Smooth muscle cell (in vitro differentiated cells): Measurements from ENCODE around the gene ANKRD13B. TPM values are rescaled to one million over a fixed set of nuclear protein-coding genes. Genes with fewer than 3 reads are reported as not detected.

Experiments
- DNase-seq: peaks from one replicate; lab custom pipeline; 2025; ENCODE audit not compliant: unreplicated experiment; lab: John Stamatoyannopoulos, UW
- H2AFZ ChIP-seq: fragments of 200-600 bp; sonication (generic); 2 replicates; pipeline ENCODE4 v1.6.0; 2016; ENCODE audit warnings: antibody characterized with exemption, low read depth, mild to moderate bottlenecking
- H3F3A ChIP-seq: fragments of 200-600 bp; sonication (generic); 2 replicates; pipeline ENCODE4 v1.6.0; 2017; ENCODE audit warnings: antibody characterized with exemption, low read depth
- H3K27ac ChIP-seq: fragments of 200-600 bp; sonication (generic); 2 replicates; pipeline ENCODE4 v1.5.1; 2016; ENCODE audit warnings: low read depth, mild to moderate bottlenecking
- H3K27me3 ChIP-seq: fragments of 200-600 bp; sonication (generic); 2 replicates; pipeline ENCODE4 v1.6.1; 2016; ENCODE audit warnings: low read depth, mild to moderate bottlenecking
- H3K36me3 ChIP-seq: fragments of 200-600 bp; sonication (generic); 2 replicates; pipeline ENCODE4 v1.5.1; 2016; ENCODE audit warnings: low read depth
- H3K4me1 ChIP-seq: fragments of 200-600 bp; sonication (generic); 2 replicates; pipeline ENCODE4 v1.5.1; 2016; ENCODE audit warnings: low read depth
- H3K4me2 ChIP-seq: fragments of 200-600 bp; sonication (generic); 2 replicates; pipeline ENCODE4 v1.6.0; 2016; ENCODE audit warnings: mild to moderate bottlenecking
- H3K4me3 ChIP-seq: fragments of 200-600 bp; sonication (generic); 2 replicates; pipeline ENCODE4 v1.5.1; 2016; ENCODE audit warnings: mild to moderate bottlenecking
- H3K79me2 ChIP-seq: fragments of 200-600 bp; sonication (generic); 2 replicates; pipeline ENCODE4 v1.6.0; 2016; ENCODE audit warnings: low read depth, mild to moderate bottlenecking
- H3K9ac ChIP-seq: fragments of 200-600 bp; sonication (generic); 2 replicates; pipeline ENCODE4 v1.6.0; 2016; ENCODE audit warnings: low read depth
- H3K9me3 ChIP-seq: fragments of 200-600 bp; sonication (generic); replicated peaks from 2 replicates; pipeline ENCODE4 v1.5.1; 2016; ENCODE audit warnings: low read depth
- H4K20me1 ChIP-seq: fragments of 200-600 bp; sonication (generic); 2 replicates; pipeline ENCODE4 v1.6.0; 2016; ENCODE audit warnings: low read depth
- CTCF ChIP-seq: fragments of 200-600 bp; sonication (generic); IDR thresholded peaks from 2 replicates; pipeline ENCODE4 v1.5.1; 2017; ENCODE audit warnings: borderline replicate concordance, mild to moderate bottlenecking, antibody characterized with exemption; ENCODE audit not compliant: insufficient read depth, poor library complexity, severe bottlenecking
- WGBS: methylation state at CpG from one replicate; pipeline ENCODE4 v1.1.7; 2016; ENCODE audit warnings: low lambda C conversion rate; 5-methylcytosine and 5-hydroxymethylcytosine counted together
- polyA plus RNA-seq: library from polyadenylated mRNA; unstranded; fragments of >200 nt; fragmentation: Nextera tagmentation; extraction: Ambion mirVana; gene quantifications from 2 replicates; pipeline ENCODE4 v1.2.1, GENCODE V29; 2016
- total RNA-seq: library from RNA; depleted of rRNA; stranded (reverse); fragments of >200 nt; gene quantifications from 2 replicates; pipeline ENCODE4 v1.2.3, GENCODE V29; 2014

The ANKRD13B gene
- total and polyA plus RNA-seq, 2 experiments from 2014 or later: 3.6 to 6.8 TPM

- no peak overlapping the region for H3K4me3 ChIP-seq
- no peak overlapping the region for H3K9ac ChIP-seq
- TF ChIP-seq CTCF: no peak
These were observed 37.8 kb downstream of the ANKRD13B start for GRCh38 chr17:29630630-29631193.

GRCh38 chr17:29633886-29634285 lies 41.0 kb downstream of the ANKRD13B start:
- H3K79me2 ChIP-seq: no peaks in the 10 kb centered on the region
- H3K27ac ChIP-seq: no peak overlapping the region
- H3K4me3 ChIP-seq: no peak overlapping the region
- no peaks in the 10 kb centered on the region for H3K27me3 ChIP-seq
- no peaks in the 10 kb centered on the region for H3K36me3 ChIP-seq
- no peak overlapping the region for H3K4me2 ChIP-seq
- H3K9ac ChIP-seq: no peak overlapping the region
- no peaks in the 10 kb centered on the region for H3K4me1 ChIP-seq
- no peaks in the 10 kb centered on the region for H3K9me3 ChIP-seq
- TF ChIP-seq CTCF: no peak
- H4K20me1 ChIP-seq: no peaks in the 10 kb centered on the region
- WGBS: 94% methylated on average over 3 of the region's 3 CpGs
- no peak for DNase-seq
- no peaks in the 10 kb centered on the region for H3F3A ChIP-seq
- H2AFZ ChIP-seq: no peak overlapping the region

More at GRCh38 chr17:29630630-29631193, 37.8 kb downstream of the ANKRD13B start:
- Histone ChIP-seq H4K20me1 (no peaks in the 10 kb centered on the region), H2AFZ (no peak overlapping the region), H3K4me2 (no peak overlapping the region), H3K27me3 (no peaks in the 10 kb centered on the region), H3K27ac (no peak overlapping the region), H3K36me3 (no peaks in the 10 kb centered on the region), H3K9me3 (no peaks in the 10 kb centered on the region), H3K79me2 (no peaks in the 10 kb centered on the region), H3K4me1 (no peaks in the 10 kb centered on the region), H3F3A (no peaks in the 10 kb centered on the region)
- 96% methylated on average over 6 of the region's 6 CpGs for WGBS
- no peak for DNase-seq

GRCh38 chr17:29640413-29640812 lies 47.5 kb downstream of the ANKRD13B start:
- Histone ChIP-seq H3K27me3 (no peaks in the 10 kb centered on the region), H3K4me2 (no peak overlapping the region), H3K4me1 (no peaks in the 10 kb centered on the region), H3K9ac (no peak overlapping the region), H4K20me1 (no peaks in the 10 kb centered on the region), H3K79me2 (no peaks in the 10 kb centered on the region), H3K27ac (peak overlapping the region; percentile 42), H3K4me3 (no peak overlapping the region), H3K36me3 (no peaks in the 10 kb centered on the region), H3K9me3 (no peaks in the 10 kb centered on the region), H3F3A (no peaks in the 10 kb centered on the region), H2AFZ (no peak overlapping the region)
- WGBS: 13% methylated on average over 2 of the region's 2 CpGs
- no peak for TF ChIP-seq CTCF
- DNase-seq: no peak

GRCh38 chr17:29640981-29641642 lies 48.2 kb downstream of the ANKRD13B start:
- no peaks in the 10 kb centered on the region for H3K79me2 ChIP-seq
- WGBS: 93% methylated on average over 7 of the region's 7 CpGs
- H3K9ac ChIP-seq: no peak overlapping the region
- no peaks in the 10 kb centered on the region for H3K36me3 ChIP-seq
- H3K9me3 ChIP-seq: no peaks in the 10 kb centered on the region
- H3K4me1 ChIP-seq: no peaks in the 10 kb centered on the region
- no peak for TF ChIP-seq CTCF
- H3K4me2 ChIP-seq: no peak overlapping the region
- H3K27me3 ChIP-seq: no peaks in the 10 kb centered on the region
- H2AFZ ChIP-seq: no peak overlapping the region
- DNase-seq: no peak
- no peak overlapping the region for H3K4me3 ChIP-seq
- no peaks in the 10 kb centered on the region for H3F3A ChIP-seq
- peak overlapping the region; percentile 42 for H3K27ac ChIP-seq
- H4K20me1 ChIP-seq: no peaks in the 10 kb centered on the region
